CD8-positive, alpha-beta memory T cell (primary cell): ENCODE results near the gene CIB1. TPM values are rescaled to one million over a fixed set of nuclear protein-coding genes. Genes with fewer than 3 reads are reported as not detected.

Experiments used
- CTCF ChIA-PET: fragments of 350-600 bp; sonication (Branson Sonifier 250); formaldehyde crosslinking; loops from one replicate; lab custom pipeline; 2021; ENCODE audit warnings: antibody characterized with exemption; lab: Charles Lee
- POLR2A ChIA-PET: fragments of 350-600 bp; sonication (Branson Sonifier 250); formaldehyde crosslinking; loops from one replicate; lab custom pipeline; 2021; ENCODE audit warnings: antibody characterized with exemption; lab: Charles Lee
- DNase-seq, 5 donors: peaks; one replicate each; pipeline versions ENCODE4 v3.0.0 to v3.0.0-alpha.2; 2020 to 2022; ENCODE audit warnings: mixed read lengths in 1 of 5
- H3K27ac ChIP-seq: one replicate; pipeline ENCODE4 v1.7.0; 2013; ENCODE audit warnings: low read depth, mild to moderate bottlenecking, low read length, moderate library complexity
- H3K27me3 ChIP-seq: 2 replicates; pipeline ENCODE4 v1.7.0; 2013; ENCODE audit warnings: low read length, mild to moderate bottlenecking; ENCODE audit not compliant: insufficient read depth, poor library complexity, severe bottlenecking
- H3K36me3 ChIP-seq: 2 replicates; pipeline ENCODE4 v1.7.0; 2013; ENCODE audit warnings: mild to moderate bottlenecking, low read length, moderate library complexity; ENCODE audit not compliant: insufficient read depth
- H3K4me1 ChIP-seq: 2 replicates; pipeline ENCODE4 v1.7.0; 2013; ENCODE audit warnings: mild to moderate bottlenecking, low read length, moderate library complexity; ENCODE audit not compliant: insufficient read depth
- H3K4me3 ChIP-seq: 2 replicates; pipeline ENCODE4 v1.7.0; 2013; ENCODE audit warnings: mild to moderate bottlenecking, low read length
- H3K9me3 ChIP-seq: 2 replicates; pipeline ENCODE4 v1.7.0; 2013; ENCODE audit warnings: mild to moderate bottlenecking, low read length
- H3K27ac Mint-ChIP-seq, 8 donors: one replicate each; pipeline ENCODE4 v1.8.0; 2020 to 2021; ENCODE audit warnings: mixed read lengths in 8 of 8, mild to moderate bottlenecking in 6 of 8, inconsistent platforms in 3 of 8, moderate library complexity in 3 of 8
- H3K27me3 Mint-ChIP-seq, 2 donors: one replicate each; pipeline ENCODE4 v1.8.0; 2020 to 2021; ENCODE audit warnings: mixed read lengths in 2 of 2, mild to moderate bottlenecking in 1 of 2, moderate library complexity in 1 of 2
- H3K36me3 Mint-ChIP-seq, 3 donors: one replicate each; pipeline ENCODE4 v1.8.0; 2020 to 2021; ENCODE audit warnings: mixed read lengths in 3 of 3, inconsistent platforms in 1 of 3, mild to moderate bottlenecking in 1 of 3
- H3K4me1 Mint-ChIP-seq, 3 donors: one replicate each; pipeline ENCODE4 v1.8.0; 2020 to 2021; ENCODE audit warnings: mixed read lengths in 3 of 3, inconsistent platforms in 1 of 3, mild to moderate bottlenecking in 1 of 3
- H3K4me3 Mint-ChIP-seq, 7 donors: one replicate each; pipeline ENCODE4 v1.8.0; 2020 to 2021; ENCODE audit warnings: mixed read lengths in 7 of 7, mild to moderate bottlenecking in 6 of 7, moderate library complexity in 4 of 7, inconsistent platforms in 2 of 7
- H3K9me3 Mint-ChIP-seq, 5 donors: one replicate each; pipeline ENCODE4 v1.8.0; 2020 to 2022; ENCODE audit warnings: mixed read lengths in 5 of 5, mild to moderate bottlenecking in 3 of 5, moderate library complexity in 2 of 5, inconsistent platforms in 1 of 5
- polyA plus RNA-seq: library from polyadenylated mRNA; unstranded; fragments of 300-500 nt; fragmentation: Illumina TruSeq; gene quantifications from one replicate; pipeline ENCODE4 v1.2.3, GENCODE V29; 2021
- total RNA-seq, 2 experiments: library from RNA; stranded (reverse); gene quantifications; one replicate each; pipeline ENCODE4 v1.2.3, GENCODE V29; 2021

CIB1 gene
- total and polyA plus RNA-seq, 3 experiments from 2014 or later: 162 to 251 (median 166) TPM

GRCh38 chr15:90239371-90239770, 5.6 kb upstream of the CIB1 start:
- H3K4me1 Mint-ChIP-seq: peaks cover 15 to 23% (median 19%) of the 10 kb centered on the region in 3 donors
- no peak for DNase-seq
- Histone ChIP-seq H3K36me3 (no peaks in the 10 kb centered on the region), H3K27ac (no peak overlapping the region), H3K9me3 (no peaks in the 10 kb centered on the region), H3K4me1 (peaks cover 8% of the 10 kb centered on the region), H3K4me3 (no peak overlapping the region), H3K27me3 (no peaks in the 10 kb centered on the region)
- no peaks in the 10 kb centered on the region for H3K9me3 Mint-ChIP-seq
- peak overlapping the region in 7 of 8 donors; percentile 1 to 64 (median 27) for H3K27ac Mint-ChIP-seq
- peak overlapping the region in 1 of 7 donors; percentile 13 for H3K4me3 Mint-ChIP-seq
- ChIA-PET POLR2A (interaction anchor here (0.6 kb wide), 1 partner anchor 22 kb away, joined by 3 read pairs; no protein-coding TSS in a partner anchor), CTCF (interaction anchor here (1.3 to 1.6 kb wide), 2 partner anchors 14 to 61 kb away, joined by 3 to 4 read pairs; no protein-coding TSS in a partner anchor)
- H3K36me3 Mint-ChIP-seq: peaks cover 0 to 48% (median 20%) of the 10 kb centered on the region in 3 donors
- no peaks in the 10 kb centered on the region for H3K27me3 Mint-ChIP-seq

DNA sequence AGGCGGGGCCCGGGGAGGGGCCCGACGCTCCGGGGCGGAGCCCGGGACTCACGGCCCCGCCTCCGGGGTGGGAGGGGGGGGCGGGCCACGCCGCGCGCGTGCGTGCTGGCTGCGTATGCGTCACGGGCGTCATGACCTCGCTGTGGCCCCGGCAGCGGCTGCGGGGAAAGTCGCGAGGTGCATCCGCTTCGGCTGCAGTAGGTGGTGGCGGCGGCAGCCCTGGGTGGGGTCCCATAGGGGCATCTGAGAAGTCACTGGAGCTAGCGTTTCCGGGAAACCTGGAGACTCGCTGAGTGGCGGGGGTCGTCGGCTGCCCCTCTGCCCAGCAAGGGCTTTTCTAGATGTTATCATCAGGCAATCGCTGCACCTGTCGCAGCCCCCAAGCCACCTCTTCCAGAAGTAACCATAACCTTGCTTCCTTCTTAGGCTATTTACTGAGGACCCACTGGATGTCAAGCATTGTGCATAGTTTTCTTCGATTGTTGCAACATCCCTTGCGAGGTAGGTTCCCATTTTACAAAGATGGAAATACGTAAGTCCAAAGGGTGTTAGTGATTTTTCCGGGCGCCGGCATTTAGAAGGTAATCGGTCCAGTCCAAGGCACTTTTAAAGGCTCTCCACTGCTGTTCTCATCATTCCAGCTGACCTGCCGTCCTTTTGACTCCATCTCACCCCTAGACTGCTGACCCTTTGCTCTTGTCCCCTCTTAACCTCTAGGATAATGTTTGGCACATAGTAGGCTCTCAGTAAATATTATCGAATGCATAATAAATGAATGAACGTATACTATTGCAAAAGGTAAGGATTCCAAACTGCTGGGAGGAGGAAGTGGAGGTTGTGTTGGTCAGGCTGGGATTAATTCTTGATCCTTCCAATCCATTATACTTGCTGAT, 601 bp upstream of the CIB1 start, which contains the start of gene GDPGP1:
GDPGP1 (plus strand) TSS at position 114 of the 893 bp plus-strand sequence. CDS start 6,700 bp downstream, outside the sequence.
- H3K4me1 Mint-ChIP-seq: peaks cover 52 to 63% (median 56%) of the 10 kb centered on the region in 3 donors
- H3K4me3 ChIP-seq: peak within 1 kb of the TSS; percentile 90
- DNase-seq: no peak

DNA sequence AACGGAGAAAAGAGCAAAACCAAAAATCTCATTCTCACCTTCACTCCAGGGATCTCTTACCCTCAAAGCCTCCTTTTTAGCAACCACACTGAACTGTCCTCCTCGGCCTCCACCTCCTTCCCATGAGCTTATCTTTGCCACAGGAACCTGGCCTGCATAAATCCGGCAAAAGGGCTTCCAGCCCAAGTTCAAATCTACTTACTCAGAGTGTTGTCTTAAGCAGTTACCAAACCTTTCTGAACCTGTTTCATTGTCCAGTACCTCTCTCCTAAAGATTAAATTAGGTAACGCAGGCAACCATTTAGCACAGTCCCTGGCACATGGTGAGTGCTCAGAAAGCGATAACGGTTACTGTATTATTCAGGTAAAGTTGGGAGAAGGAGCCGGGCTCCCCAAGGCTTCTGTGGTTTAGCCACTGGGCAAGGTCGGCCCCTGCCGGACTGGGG, 777 bp downstream of the CIB1 start:
- Histone ChIP-seq H3K36me3 (peaks cover 25% of the 10 kb centered on the region), H3K27ac (peak overlapping the region; percentile 92), H3K4me1 (peaks cover 51% of the 10 kb centered on the region), H3K9me3 (no peaks in the 10 kb centered on the region), H3K27me3 (no peaks in the 10 kb centered on the region), H3K4me3 (peak overlapping the region; percentile 74)
- DNase-seq: peak in 1 of 5 donors; percentile 34
- H3K36me3 Mint-ChIP-seq: peaks cover 8 to 63% (median 17%) of the 10 kb centered on the region in 3 donors
- CTCF ChIA-PET: interaction anchor here (0.9 to 1.9 kb wide), 12 partner anchors 12 to 702 kb away, joined by 3 to 10 read pairs (median 5); partner anchors contain the start of genes HDDC3, IDH2, NGRN and TTLL13
- peaks cover 0 to 1% of the 10 kb centered on the region in 2 donors for H3K27me3 Mint-ChIP-seq
- H3K4me1 Mint-ChIP-seq: peaks cover 54 to 60% (median 60%) of the 10 kb centered on the region in 3 donors
- H3K4me3 Mint-ChIP-seq: peak overlapping the region; percentile 84 to 98 (median 91)
- H3K9me3 Mint-ChIP-seq: no peaks in the 10 kb centered on the region
- POLR2A ChIA-PET: interaction anchor here (0.5 to 5.0 kb wide), 8 partner anchors 16 to 670 kb away, joined by 3 to 39 read pairs (median 8); partner anchors contain the start of genes IDH2, MAN2A2, NGRN and SEMA4B
- peak overlapping the region; percentile 96 to 100 (median 100) for H3K27ac Mint-ChIP-seq

More for the DNA sequence above, 601 bp upstream of the CIB1 start, which contains the start of gene GDPGP1:
- Mint-ChIP-seq H3K36me3 (peaks cover 8 to 67% (median 24%) of the 10 kb centered on the region in 3 donors), H3K4me3 (peak within 1 kb of the TSS; percentile 84 to 98 (median 91)), H3K27ac (peak within 1 kb of the TSS; percentile 96 to 100 (median 100)), H3K27me3 (peaks cover 0 to 1% of the 10 kb centered on the region in 2 donors), H3K9me3 (no peaks in the 10 kb centered on the region)
- no peaks in the 10 kb centered on the region for H3K27me3 ChIP-seq
- POLR2A ChIA-PET: interaction anchor here (0.7 to 5.0 kb wide), 10 partner anchors 9 to 669 kb away, joined by 3 to 39 read pairs (median 5); partner anchors contain the start of genes AP3S2, IDH2, IQGAP1 and MAN2A2
- peak within 1 kb of the TSS; percentile 92 for H3K27ac ChIP-seq
- no peaks in the 10 kb centered on the region for H3K9me3 ChIP-seq
- H3K4me1 ChIP-seq: peaks cover 43% of the 10 kb centered on the region
- CTCF ChIA-PET: interaction anchor here (1.0 to 1.9 kb wide), 15 partner anchors 13 to 700 kb away, joined by 3 to 10 read pairs (median 5); partner anchors contain the start of genes HDDC3, MAN2A2, NGRN and SEMA4B
- peaks cover 13% of the 10 kb centered on the region for H3K36me3 ChIP-seq

GRCh38 chr15:90232196-90232595, 1.5 kb downstream of the CIB1 start:
- Histone ChIP-seq H3K27me3 (no peaks in the 10 kb centered on the region), H3K27ac (peak overlapping the region; percentile 92), H3K4me1 (peaks cover 51% of the 10 kb centered on the region), H3K9me3 (no peaks in the 10 kb centered on the region), H3K4me3 (peak overlapping the region; percentile 74), H3K36me3 (peaks cover 30% of the 10 kb centered on the region)
- POLR2A ChIA-PET: interaction anchor here (0.5 to 5.0 kb wide), 3 partner anchors 31 to 130 kb away, joined by 4 to 39 read pairs (median 11); partner anchors contain the start of genes IDH2 and SEMA4B
- Mint-ChIP-seq H3K4me1 (peaks cover 54 to 60% (median 60%) of the 10 kb centered on the region in 3 donors), H3K27ac (peak overlapping the region; percentile 96 to 100 (median 100)), H3K36me3 (peaks cover 8 to 58% (median 17%) of the 10 kb centered on the region in 3 donors), H3K27me3 (peaks cover 0 to 1% of the 10 kb centered on the region in 2 donors), H3K9me3 (no peaks in the 10 kb centered on the region), H3K4me3 (peak overlapping the region; percentile 84 to 98 (median 91))
- CTCF ChIA-PET: interaction anchor here (0.7 kb wide), 1 partner anchor 34 kb away, joined by 3 read pairs; no protein-coding TSS in a partner anchor
- no peak for DNase-seq

DNA sequence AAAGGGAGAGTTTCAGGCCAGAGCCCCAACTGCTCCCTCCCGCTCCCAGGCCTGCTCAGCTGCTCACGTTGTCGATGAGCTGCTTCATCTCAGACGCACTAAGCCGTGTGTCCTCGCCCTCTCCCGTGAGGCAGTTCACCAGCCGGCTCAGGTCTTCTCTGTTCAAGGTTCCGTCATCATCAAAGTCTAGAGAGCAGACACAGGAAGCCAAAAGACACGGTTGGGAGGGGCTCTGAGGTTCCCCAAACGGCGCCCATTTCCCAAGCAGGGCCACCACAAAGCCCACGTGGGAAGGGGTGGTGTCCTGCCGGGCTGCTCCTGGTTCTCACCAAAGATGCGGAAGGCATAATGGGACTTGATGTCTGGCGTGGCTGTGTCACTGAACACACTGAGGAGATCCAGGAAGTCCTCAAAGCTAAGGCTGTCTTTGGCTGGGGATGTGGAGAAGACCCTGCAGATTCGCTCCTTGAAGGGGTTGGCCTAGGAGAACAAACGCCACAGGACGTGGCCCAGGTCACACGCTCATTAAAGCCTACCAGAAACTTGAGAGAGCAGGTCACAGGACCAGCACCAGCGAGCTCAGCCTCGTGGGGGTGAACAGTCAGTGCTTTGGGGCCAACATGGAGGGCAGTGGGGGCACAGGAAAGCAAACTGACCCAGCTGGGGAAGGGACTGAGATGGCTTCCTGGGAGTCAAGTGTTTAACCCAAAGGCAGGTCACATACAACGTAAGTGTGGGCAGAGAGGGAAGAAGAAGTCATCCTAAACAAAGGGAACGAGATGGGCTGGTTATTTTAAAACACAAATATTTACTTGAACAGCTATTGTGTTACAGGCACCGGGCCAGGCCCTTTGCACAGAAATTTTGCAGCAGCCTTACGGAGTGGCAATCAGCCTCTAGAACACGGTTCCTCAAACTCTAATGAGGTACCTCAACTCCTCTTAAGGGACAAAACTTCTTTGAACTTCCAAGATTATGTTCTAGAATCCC, 2.4 kb downstream of the CIB1 start:
- POLR2A ChIA-PET: interaction anchor here (0.5 to 5.0 kb wide), 5 partner anchors 11 to 46 kb away, joined by 3 to 39 read pairs (median 3); partner anchors contain the start of genes NGRN, SEMA4B and TTLL13
- H3K27me3 ChIP-seq: no peaks in the 10 kb centered on the region
- Mint-ChIP-seq H3K9me3 (no peaks in the 10 kb centered on the region), H3K27me3 (peaks cover 0 to 1% of the 10 kb centered on the region in 2 donors), H3K4me1 (peaks cover 54 to 60% (median 58%) of the 10 kb centered on the region in 3 donors), H3K36me3 (peaks cover 8 to 55% (median 15%) of the 10 kb centered on the region in 3 donors), H3K4me3 (peak overlapping the region; percentile 84 to 98 (median 91)), H3K27ac (peak overlapping the region; percentile 96 to 100 (median 100))
- H3K9me3 ChIP-seq: no peaks in the 10 kb centered on the region
- H3K4me1 ChIP-seq: peaks cover 51% of the 10 kb centered on the region
- CTCF ChIA-PET: interaction anchor here (0.7 to 2.2 kb wide), 9 partner anchors 10 to 701 kb away, joined by 3 to 9 read pairs (median 6); partner anchors contain the start of genes AP3S2, HDDC3, NGRN and SEMA4B
- H3K4me3 ChIP-seq: peak overlapping the region; percentile 74
- H3K36me3 ChIP-seq: peaks cover 31% of the 10 kb centered on the region
- peak overlapping the region; percentile 92 for H3K27ac ChIP-seq
- DNase-seq: peak; percentile 80 to 90 (median 87)

- Histone ChIP-seq H3K36me3 (peaks cover 31% of the 10 kb centered on the region), H3K9me3 (no peaks in the 10 kb centered on the region), H3K4me1 (peaks cover 51% of the 10 kb centered on the region), H3K27ac (peak overlapping the region; percentile 92), H3K27me3 (no peaks in the 10 kb centered on the region), H3K4me3 (peak overlapping the region; percentile 55)
- no peak for DNase-seq
- ChIA-PET POLR2A (interaction anchor here (0.5 to 5.0 kb wide), 5 partner anchors 11 to 45 kb away, joined by 3 to 39 read pairs (median 3); partner anchors contain the start of genes NGRN, SEMA4B and TTLL13), CTCF (interaction anchor here (1.0 to 2.2 kb wide), 8 partner anchors 9 to 701 kb away, joined by 3 to 9 read pairs (median 6); partner anchors contain the start of genes AP3S2, HDDC3, NGRN and SEMA4B)
- peaks cover 8 to 57% (median 14%) of the 10 kb centered on the region in 3 donors for H3K36me3 Mint-ChIP-seq
- H3K4me3 Mint-ChIP-seq: peak overlapping the region; percentile 84 to 98 (median 91)
- H3K9me3 Mint-ChIP-seq: no peaks in the 10 kb centered on the region
- H3K27me3 Mint-ChIP-seq: peaks cover 0 to 1% of the 10 kb centered on the region in 2 donors
- peaks cover 50 to 57% (median 54%) of the 10 kb centered on the region in 3 donors for H3K4me1 Mint-ChIP-seq
- H3K27ac Mint-ChIP-seq: peak overlapping the region; percentile 96 to 100 (median 100)
These were observed 3.1 kb downstream of the CIB1 start for GRCh38 chr15:90230610-90231009.
